Stimulated activated CD4-positive, alpha-beta T cell treated with anti-CD3 and anti-CD28 coated beads, TNF-alpha, amount 100 ng/mL, for 24 hours (primary cell): Measurements from ENCODE around the gene DDIT4.
"Not testable (repeated sequence)": the region's sequence is repeated elsewhere in the genome, so short reads cannot be mapped to it uniquely, and the experiment has no call there.

Source experiments
- DNase-seq, 3 experiments: peaks; one replicate each; pipeline ENCODE4 v3.0.0-alpha.2; 2020; ENCODE audit warnings: low read depth in 3 of 3

The DDIT4 gene

GRCh38 chr10:72273410-72274212 lies at the start of gene DDIT4:
Gene DDIT4 (plus strand): TSS chr10:72273924. CDS start chr10:72274217, 293 bp downstream.
- DNase-seq, result peak; percentile 95 to 99 (median 96)

- not testable (repeated sequence) for DNase-seq
These were observed 49.5 kb upstream of the DDIT4 start for GRCh38 chr10:72224191-72224590.

GRCh38 chr10:72226418-72227027 lies 47.2 kb upstream of the DDIT4 start:
- no peak for DNase-seq

GRCh38 chr10:72227826-72228225 lies 45.9 kb upstream of the DDIT4 start:
- no peak for DNase-seq

- DNase-seq, result no peak
These were observed 45.4 kb upstream of the DDIT4 start for GRCh38 chr10:72228318-72228751.

GRCh38 chr10:72229261-72230251 lies 44.2 kb upstream of the DDIT4 start:
- DNase-seq, result no peak

- no peak for DNase-seq
These were observed 40.1 kb upstream of the DDIT4 start for GRCh38 chr10:72233621-72234020.

GRCh38 chr10:72234560-72235095 lies 39.1 kb upstream of the DDIT4 start:
- DNase-seq, result no peak

- DNase-seq, result no peak
These were observed 38.0 kb upstream of the DDIT4 start for GRCh38 chr10:72235544-72236279.

GRCh38 chr10:72238392-72239175 lies 35.1 kb upstream of the DDIT4 start:
- no peak for DNase-seq

GRCh38 chr10:72239409-72239808 lies 34.3 kb upstream of the DDIT4 start:
- no peak for DNase-seq

GRCh38 chr10:72240371-72240770 lies 33.4 kb upstream of the DDIT4 start:
- no peak for DNase-seq

GRCh38 chr10:72241691-72242252 lies 32.0 kb upstream of the DDIT4 start:
- DNase-seq, result no peak

GRCh38 chr10:72242675-72243074 lies 31.0 kb upstream of the DDIT4 start:
- peak in 1 of 3 experiments; percentile 32 for DNase-seq

GRCh38 chr10:72243822-72244437 lies 29.8 kb upstream of the DDIT4 start:
- no peak for DNase-seq

- DNase-seq, result no peak
These were observed 29.1 kb upstream of the DDIT4 start for GRCh38 chr10:72244573-72245038.

GRCh38 chr10:72245949-72246525 lies 27.7 kb upstream of the DDIT4 start:
- DNase-seq, result no peak

- peak in 2 of 3 experiments; percentile 24 to 62 for DNase-seq
These were observed 25.1 kb upstream of the DDIT4 start for GRCh38 chr10:72248468-72249151.
